HG02763 (cell line): ENCODE data around the gene PPM1G.
A peak's percentile ranks its signal among the peaks of the same experiment; 100 is the strongest.

Experiments
- ATAC-seq: cut with Tn5 transposase; IDR thresholded peaks from one replicate; pipeline ENCODE4 v1.9.1; 2021; ENCODE audit warnings: mild to moderate bottlenecking, moderate library complexity; ENCODE audit not compliant: unreplicated experiment

Gene PPM1G

GRCh38 chr2:27416151-27416550, 6.8 kb upstream of the PPM1G start:
- no peak for ATAC-seq

DNA sequence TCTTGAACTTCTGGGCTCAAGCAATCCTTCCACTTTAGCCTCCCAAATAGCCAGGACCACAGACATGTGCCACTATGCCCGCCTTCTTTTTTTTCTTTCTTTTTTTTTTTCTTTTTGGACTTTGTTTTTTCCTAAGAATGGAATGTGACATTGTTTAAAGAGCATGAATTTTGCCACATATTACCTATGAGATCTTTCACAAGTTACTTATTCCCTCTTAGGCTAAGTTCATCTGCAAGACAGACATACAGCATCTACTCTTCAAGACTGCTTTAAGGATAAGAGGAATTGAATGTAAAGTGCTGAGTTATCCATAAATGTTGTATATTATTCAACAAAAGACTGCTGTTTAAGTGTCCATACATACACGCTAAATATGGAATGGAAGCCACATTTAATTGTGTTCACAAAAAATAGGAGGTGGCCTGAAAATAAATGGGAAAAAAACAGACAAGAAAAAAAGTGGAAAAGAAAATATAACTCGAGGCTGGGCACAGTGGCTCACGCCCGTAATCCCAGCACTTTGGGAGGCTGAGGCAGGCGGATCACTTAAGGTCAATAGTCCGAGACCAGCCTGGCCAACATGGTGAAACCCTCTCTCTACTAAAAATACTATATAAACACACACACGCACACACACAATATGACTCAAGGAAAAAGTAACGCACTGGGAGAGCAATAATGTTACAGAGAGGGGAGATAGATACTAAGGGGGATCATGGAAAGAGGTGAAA, 3.2 kb upstream of the PPM1G start:
- no peak for ATAC-seq

GRCh38 chr2:27408601-27409320, 630 bp downstream of the PPM1G start:
- peak; percentile 23 for ATAC-seq

GRCh38 chr2:27407798-27408491, 1.4 kb downstream of the PPM1G start:
- no peak for ATAC-seq

- ATAC-seq = no peak
Measured at GRCh38 chr2:27400348-27401135, 8.8 kb downstream of the PPM1G start.

DNA sequence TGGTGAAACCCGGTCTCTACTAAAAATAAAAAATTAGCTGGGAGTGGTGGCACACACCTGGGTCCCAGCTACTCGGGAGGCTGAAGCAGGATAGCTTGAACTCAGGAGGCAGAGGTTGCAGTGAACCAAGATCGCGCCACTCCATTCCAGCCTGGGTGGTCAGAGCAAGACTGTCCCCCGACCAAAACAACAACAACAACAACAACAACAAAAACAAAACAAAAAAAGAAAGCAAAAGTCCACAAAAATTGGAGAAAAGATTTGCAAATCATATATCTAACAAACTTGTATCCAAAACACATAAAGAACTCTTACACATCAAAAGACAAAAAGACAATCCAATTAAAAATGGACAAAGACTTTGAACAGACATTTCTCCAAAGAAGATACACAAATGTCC, 10.4 kb downstream of the PPM1G start:
- no peak for ATAC-seq

DNA sequence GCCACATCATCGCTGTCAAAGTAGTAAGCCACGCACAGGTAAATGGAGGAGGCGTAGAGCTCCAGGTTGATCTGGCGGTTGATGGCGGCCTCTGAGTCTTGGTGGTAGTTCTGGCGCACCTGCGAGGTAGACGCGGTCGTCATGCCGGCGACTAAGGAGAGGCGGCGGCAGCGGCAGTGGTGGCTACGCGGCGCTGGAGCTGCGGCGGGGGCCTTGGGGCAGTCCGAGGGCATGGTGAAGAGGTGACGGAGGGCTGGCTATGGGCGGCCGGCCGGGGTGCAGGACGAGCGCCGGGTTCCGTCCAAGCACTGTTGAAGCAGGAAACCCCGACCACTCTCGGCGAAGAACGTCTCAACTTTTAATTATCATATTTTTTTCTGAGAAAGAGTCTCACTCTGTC, 16.2 kb downstream of the PPM1G start:
- ATAC-seq = no peak

GRCh38 chr2:27390822-27391679, 18.3 kb downstream of the PPM1G start:
- ATAC-seq = no peak

GRCh38 chr2:27381577-27382181, 27.7 kb downstream of the PPM1G start:
- ATAC-seq = no peak

DNA sequence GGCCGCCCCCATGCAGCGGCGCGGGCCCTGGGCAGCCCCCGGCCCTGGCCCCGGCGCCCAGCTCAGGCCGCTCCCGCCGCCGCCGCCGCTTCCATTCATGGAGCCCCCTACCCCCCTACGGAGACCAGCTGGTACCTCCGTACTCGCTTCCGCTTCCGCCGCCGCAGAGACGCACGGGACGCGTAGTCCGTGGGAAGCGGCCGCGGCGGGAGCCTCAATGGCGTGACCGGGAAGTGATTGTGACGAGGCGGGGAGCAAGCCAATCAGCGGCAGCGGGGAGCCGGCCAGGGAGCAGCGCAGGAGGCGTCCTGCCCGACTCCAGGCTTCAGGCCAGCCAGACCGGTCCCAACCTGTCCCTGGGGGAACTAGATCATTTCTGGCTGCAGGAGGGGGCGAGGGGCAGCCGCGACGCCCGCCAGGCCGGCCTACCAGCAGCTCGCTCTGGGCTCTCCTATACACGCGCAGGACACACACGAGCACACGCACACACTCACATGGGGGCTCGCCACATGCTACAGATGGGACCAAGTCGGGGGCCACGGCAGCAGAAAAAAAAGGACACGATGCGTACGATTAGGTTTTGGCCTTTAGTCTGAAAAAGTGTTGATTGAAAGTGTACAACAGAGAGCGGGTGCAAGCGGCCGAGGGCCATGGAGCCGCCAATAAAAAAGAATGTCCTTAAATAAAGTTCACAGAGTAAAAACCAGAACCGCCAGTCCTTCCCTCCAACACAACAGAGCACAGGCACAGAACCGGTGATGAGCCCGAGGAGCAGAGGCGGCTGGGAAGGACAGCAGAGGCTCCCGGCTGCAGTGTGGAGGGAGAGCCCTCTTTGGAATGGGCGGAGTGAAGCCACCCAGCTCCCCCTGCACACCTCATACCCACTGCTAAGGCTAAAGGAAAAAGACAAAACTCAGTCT, 28.5 kb downstream of the PPM1G start, which contains the start of gene ZNF513:
TSS of gene ZNF513 (minus strand) at position 109 of the 920 bp plus-strand sequence. CDS start 208 bp downstream, outside the sequence.
- peak; percentile 86 for ATAC-seq

GRCh38 chr2:27379836-27380625, 29.4 kb downstream of the PPM1G start:
- peak; percentile 30 for ATAC-seq

GRCh38 chr2:27379383-27379835, 30.0 kb downstream of the PPM1G start:
- no peak for ATAC-seq

DNA sequence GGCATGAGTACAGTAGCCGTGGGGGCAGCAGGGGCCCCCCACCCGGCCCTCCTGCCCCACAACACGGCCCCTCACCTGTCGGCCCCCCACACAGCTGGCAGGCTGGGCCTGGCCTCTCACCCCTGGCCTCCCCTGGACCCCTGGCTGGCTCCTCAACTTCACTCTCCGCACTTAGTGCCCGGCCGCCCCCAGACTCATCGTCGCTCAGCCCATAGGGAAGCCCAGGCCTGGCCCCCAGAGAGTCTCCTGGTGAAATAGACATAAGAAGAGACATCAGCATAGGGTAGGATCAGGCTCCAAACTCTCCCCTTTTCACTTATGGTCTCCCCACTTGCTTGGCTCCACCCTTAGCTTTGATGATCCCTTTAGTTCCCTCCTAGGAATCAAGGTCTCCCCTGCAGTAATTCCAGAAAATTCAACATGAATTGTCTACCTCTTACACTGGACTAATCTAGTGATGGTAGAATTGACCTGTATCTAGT, 30.5 kb downstream of the PPM1G start:
- no peak for ATAC-seq

- no peak for ATAC-seq
Measured at GRCh38 chr2:27378096-27378808, 31.1 kb downstream of the PPM1G start.

DNA sequence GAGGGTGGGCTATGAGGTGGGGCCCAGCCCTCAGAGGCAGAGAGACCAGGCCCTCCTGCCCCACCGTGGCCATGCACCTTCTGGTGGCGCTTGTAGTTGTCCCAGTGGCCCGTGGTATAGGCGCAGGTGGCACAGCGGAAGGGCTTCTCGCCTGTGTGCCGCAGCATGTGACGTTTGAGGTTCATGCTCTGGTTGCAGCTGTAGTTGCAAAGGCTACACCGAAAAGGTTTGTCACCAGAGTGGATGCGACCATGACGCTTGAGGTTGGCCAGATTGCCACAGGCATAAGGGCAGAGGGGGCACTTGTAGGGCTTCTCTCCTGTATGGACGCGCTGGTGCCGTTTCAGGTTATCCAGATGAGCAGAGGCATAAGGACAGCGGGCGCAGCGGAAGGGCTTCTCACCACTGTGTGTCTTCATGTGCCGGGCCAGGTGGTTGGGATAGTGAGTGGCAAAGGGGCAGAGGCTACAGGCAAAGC, 31.7 kb downstream of the PPM1G start:
- ATAC-seq = no peak

GRCh38 chr2:27376866-27377617, 32.3 kb downstream of the PPM1G start:
- ATAC-seq = no peak
